ENCODE measurements around the gene HIVEP2.
"Not testable (repeated sequence)": the region's sequence is repeated elsewhere in the genome, so short reads cannot be mapped to it uniquely, and the experiment has no call there.

The HIVEP2 gene, protein sequence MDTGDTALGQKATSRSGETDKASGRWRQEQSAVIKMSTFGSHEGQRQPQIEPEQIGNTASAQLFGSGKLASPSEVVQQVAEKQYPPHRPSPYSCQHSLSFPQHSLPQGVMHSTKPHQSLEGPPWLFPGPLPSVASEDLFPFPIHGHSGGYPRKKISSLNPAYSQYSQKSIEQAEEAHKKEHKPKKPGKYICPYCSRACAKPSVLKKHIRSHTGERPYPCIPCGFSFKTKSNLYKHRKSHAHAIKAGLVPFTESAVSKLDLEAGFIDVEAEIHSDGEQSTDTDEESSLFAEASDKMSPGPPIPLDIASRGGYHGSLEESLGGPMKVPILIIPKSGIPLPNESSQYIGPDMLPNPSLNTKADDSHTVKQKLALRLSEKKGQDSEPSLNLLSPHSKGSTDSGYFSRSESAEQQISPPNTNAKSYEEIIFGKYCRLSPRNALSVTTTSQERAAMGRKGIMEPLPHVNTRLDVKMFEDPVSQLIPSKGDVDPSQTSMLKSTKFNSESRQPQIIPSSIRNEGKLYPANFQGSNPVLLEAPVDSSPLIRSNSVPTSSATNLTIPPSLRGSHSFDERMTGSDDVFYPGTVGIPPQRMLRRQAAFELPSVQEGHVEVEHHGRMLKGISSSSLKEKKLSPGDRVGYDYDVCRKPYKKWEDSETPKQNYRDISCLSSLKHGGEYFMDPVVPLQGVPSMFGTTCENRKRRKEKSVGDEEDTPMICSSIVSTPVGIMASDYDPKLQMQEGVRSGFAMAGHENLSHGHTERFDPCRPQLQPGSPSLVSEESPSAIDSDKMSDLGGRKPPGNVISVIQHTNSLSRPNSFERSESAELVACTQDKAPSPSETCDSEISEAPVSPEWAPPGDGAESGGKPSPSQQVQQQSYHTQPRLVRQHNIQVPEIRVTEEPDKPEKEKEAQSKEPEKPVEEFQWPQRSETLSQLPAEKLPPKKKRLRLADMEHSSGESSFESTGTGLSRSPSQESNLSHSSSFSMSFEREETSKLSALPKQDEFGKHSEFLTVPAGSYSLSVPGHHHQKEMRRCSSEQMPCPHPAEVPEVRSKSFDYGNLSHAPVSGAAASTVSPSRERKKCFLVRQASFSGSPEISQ (N-terminal part only)
- total RNA-seq, result 305 to 380 (median 338) reads per million in 4 donors

DNA sequence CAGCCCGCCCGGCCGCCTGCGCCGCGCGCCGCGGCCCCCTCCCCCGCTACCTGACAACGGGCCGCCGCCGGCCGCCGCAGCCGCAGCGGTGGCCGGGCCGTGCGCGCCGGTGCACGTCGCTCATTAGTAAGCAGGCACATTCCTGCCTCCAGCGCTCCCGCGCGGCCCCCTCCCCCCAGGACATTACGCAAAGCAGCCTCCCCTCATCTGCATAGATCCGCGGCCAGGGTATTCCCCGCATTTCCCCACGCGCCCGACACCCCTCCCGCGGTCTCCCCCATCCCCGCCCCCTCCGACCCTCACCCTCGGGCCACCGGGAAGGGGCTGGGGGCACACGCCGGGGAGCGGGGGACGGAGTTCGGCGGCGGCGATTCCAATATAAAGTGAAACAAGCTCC lies at the start of gene HIVEP2:
Gene HIVEP2 (minus strand): TSS at position 128 of the 397 bp plus-strand sequence. CDS start 170,438 bp downstream, outside the sequence.
- DNase-seq, result peak; percentile 82 to 84 (median 84)

DNA sequence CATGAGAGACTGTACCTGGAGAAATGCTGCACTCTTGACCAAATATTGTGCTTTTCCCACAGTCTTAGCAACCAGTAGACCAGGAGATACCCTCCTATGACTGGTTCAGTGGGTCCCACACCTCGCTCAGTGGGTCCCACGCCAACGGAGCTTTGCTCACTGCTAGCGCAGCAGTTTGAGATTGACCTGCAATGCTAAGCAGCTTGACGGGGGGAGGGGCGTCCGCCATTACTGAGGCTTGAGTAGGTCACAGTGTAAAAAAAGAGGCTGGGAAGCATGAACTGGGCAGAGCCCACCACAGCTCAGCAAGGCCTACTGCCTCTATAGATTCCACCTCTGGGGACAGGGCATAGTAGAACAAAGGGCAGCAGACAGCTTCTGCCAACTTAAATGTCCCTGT lies 49.0 kb upstream of the HIVEP2 start:
- no peak for DNase-seq

DNA sequence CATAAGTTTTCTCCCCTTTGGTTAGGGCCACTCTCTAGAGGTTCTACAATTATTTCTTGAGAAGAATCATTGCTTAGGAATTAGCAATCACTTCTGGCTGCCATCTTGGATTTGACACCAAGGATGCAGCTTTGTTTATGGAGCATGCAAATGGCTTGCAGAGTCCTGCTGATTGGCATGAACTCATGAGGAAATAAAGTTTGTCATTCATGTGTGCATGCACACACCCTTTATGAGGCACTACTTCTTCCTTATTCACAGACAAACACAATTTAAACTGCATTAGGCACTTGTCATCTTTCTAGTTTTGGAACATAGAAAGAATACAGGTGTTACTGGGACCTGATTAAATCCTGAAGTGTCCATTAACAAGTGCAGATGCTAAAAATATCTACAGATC lies 42.5 kb upstream of the HIVEP2 start:
- DNase-seq, result no peak

DNA sequence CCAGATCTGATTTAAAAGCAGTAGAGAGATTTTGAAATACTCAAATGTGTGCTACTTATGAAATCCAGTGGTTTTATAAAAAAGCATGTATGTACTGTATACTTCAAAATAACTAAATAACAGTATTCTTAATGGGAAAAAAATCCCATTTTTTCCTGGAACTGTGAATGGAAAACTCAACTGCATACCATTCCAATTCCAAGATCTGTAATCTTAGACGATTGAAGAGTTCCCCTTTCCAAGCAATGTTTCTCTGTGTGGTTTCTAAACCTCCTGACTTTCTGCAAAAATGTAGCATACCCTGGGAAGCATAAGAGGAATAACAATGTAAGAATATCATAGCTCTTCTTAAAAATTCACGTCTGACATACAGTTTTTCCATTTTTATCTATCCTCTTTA lies 40.3 kb upstream of the HIVEP2 start:
- DNase-seq, result no peak

GRCh38 chr6:142984386-142984785 lies 39.4 kb upstream of the HIVEP2 start:
- no peak for DNase-seq

DNA sequence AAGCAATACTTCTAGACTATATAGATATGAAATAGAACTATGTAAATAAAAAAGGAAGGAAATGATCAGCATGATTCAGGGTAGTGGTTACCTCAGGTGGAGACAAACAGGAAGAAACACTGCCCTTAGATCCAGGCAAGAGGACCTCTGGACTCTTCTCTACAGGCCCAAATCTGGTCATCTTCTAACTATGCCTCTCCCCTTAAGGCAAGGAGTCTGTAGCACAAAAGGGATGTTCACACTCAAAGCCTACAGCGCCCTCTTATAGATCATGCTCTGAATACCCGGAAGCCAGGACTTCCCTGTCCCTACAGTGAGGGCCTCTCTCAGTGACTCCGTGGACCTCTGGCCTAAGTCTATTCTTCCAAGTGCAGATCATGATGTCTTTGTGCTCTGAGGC lies 30.4 kb upstream of the HIVEP2 start:
- no peak for DNase-seq

DNA sequence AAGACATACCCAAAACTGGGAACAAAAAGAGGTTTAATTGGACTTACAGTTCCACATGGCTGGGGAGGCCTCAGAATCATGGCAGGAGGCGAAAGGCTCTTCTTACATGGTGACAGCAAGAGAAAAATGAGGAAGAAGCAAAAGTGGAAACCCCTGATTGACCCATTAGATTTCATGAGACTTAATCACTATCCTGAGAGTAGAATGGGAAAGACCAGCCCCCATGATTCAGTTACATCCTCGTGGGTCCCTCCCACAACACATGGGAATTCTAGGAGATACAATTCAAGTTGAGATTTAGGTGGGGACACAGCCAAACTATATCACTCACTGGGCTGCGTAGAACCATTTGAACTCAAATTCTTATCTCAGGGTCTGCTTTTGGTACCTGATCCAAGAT lies 26.0 kb upstream of the HIVEP2 start:
- DNase-seq, result not testable (repeated sequence)

DNA sequence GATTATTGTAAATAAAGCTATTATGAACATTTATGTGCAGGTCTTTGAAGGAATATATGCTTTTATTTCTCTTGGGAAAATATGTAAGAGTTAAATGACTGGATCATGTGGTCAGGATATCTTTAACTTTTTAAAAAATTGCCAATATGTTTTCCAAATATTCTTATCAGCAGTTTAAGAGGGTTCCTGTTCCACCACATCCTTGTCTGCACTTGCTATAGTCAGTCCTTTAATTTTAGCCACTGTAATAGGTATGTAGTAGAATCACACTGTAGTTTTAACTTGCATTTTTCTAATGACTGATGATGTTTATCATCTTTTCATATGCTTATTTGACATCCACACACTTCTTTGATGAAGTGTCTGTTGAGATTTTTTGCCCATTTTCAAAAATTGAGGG lies 23.6 kb upstream of the HIVEP2 start:
- no peak for DNase-seq

- DNase-seq, result no peak
Observed at GRCh38 chr6:142966294-142966693, 21.3 kb upstream of the HIVEP2 start.

DNA sequence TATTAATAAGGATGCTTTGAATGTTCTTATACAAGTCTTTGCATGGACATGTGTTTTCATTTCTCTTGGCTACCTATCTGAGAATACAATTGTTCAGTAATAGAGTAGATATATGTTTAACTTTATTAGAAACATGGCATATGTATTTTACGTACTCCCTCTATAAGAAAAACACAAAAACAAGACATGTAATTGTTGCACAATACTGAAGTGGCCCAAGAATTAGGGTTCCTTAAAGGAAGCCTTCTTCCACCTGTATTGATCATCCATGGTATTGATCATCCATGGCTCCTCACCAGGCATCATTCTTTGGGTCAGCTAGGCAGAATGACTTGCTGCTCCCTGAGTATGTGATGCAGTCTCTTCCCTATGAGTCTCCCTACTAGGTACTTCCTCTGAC lies 20.2 kb upstream of the HIVEP2 start:
- no peak for DNase-seq

DNA sequence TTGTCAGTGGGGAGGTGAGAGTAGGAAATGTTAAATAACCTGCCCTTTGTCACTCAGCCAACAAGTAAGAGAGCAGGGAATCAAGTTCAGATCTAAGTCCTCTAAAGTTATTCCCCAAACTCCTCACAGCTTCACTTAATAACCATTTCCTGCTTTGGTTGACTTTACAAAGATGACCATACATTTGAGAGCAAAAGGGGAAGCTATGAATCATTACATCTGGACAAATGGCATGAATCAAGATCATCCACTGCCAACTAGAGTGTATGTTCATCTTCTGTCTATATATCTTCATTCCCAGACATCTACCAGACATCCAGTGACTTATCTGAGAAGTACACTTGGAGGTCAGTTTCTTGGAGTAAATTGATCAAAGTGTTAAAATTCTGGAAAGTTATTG lies 15.1 kb upstream of the HIVEP2 start:
- DNase-seq, result no peak

- DNase-seq, result no peak
Observed at GRCh38 chr6:142958343-142958742, 13.4 kb upstream of the HIVEP2 start.

DNA sequence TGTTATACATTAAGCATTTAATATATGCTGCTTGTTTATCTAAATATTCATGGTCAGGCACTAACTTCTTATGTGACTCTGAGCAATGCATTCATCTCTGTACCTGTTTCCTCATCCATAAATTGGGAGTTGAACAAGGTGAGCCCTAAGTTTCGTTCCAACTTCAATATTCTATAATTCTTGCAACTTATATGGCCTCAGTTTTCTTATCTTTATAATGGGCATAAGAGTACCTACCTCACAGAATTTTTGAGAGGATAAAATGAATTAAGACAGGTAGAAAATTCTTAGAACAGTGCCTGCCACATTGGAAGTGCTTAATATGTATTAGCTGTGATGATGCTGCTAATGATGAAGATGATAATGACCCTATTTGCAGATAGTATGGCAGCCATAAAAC lies 11.8 kb upstream of the HIVEP2 start:
- DNase-seq, result no peak

DNA sequence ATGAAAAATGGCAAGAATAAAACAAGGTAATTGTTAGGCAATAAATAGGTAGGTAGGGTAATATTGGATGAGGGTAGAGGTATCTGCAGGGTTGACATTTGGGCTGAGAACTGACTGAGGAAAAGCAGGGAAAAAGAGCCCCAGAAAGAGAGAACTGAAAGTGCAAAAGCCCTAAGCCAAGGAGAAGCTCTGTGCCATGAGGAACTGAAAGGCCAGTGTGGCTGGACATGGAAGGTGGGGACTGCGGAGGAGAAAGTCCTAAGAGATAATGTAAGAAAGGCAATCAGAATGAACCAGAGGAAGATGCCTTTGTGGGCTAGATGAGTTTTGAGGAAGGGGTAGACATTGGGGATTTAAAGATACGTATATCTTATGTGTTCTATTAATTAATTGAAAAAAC lies 9.9 kb upstream of the HIVEP2 start:
- DNase-seq, result no peak

DNA sequence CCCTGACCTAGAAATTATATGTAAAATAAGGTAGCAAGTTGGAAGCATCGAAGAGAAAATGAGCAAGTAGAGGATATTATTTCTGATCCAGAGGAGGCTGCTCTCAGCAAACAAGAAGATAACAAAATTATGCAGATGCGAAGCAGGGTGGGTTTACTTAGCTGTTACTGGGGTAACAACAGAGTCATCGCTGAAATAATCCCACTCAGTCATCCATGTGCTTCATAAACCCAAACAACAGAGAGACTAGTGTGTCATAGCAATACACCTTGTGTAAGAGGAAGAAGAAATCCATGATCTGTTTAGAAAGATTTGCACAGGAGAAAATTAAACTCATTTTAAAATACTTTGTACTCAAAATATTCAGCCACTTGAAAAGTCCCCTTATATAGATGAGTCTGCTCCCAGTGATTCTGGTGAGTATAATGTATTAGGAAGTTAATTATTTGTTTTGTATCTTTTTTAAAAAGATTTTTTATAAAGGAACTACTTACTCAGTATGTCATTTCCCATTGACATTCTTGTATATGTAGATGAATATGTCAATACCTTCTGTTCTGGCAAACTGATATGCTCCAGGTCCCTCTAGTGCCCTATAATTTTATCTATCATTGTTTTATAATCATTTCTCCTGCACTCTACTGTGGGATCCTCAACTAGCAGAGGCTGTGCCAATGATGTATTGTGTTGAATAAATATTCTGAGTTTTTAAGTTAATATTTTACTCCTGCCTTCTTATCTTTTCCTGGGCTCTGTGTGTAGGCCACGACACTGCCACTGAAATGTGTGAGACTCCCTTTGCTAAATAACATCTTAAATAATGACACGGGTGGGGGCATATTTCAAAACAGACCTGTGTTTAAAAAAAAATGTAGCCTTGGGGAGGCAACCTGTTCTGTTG lies 8.6 kb upstream of the HIVEP2 start:
- DNase-seq, result no peak

DNA sequence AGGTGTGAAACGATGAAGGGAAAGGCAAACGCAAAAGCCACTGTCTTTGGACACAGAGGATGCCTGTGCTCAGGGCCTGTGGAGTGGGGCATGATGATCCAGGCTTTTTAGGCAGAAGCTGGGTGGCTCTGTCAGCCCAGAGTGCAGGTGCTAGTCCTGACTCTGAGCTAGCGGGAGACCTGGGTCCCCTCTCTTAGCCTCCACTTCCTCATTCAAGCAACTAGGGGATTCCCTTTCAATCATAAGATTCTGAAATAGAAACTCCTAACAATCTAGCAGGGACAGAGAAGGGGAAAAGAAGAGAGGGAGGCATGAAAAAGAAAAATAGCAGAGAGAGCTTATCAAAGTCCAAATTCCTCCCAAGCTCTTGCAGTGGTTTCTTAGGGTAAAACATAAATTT lies 7.6 kb upstream of the HIVEP2 start:
- DNase-seq, result no peak

DNA sequence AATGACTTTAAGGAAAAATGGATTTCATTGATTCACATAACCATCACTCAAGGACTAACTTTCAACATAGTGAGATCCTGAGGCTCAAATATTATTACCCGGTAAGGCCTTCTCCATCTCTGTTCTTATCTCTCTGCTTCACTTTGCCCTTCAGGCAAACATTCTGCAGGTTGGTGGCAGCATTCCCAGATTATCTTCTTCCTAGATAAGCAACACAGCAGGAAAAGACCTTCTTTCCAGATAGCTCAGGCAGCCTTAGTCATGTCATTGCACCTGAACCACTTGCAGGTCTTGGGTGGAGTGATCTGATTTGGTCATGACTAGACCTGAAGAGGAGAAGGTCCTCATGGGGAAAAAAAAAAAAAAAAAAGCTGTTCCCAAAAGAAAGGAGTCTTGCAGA lies 5.3 kb upstream of the HIVEP2 start:
- DNase-seq, result no peak

DNA sequence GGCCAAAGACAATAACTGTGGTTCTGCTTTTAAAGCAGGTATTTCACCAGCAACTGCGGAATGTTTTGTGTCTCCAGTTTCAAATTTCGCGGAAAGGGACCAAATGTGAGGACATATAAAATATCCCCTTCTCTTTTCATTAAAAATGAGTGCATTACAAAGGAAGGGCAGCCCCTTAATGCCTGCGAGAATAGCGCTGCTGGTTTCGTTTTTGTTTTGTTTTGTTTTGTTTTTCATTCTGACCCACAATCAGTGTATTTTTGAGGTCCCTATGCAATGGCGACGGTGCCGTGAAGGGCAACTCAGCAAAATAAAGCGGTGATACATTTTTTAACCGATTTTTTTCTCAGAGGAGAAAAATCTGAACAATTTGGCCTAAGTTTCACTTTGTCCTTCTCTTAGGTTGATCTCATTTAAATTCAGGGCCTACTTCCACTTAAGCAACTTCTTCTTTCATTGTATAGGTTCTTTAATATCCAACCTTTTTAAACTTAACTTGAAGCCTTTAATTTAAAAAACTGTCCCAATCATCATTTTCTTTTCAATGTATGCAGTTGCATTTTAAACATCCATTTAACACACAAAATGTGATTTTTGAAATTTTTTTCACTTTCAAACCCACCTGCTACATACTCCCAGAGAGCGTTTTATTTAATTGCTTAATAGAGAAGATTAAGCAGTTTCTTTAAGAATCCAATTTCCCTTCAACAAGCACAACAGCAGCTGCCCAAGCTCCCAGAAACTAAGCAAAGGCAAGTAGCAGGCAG lies 2.9 kb upstream of the HIVEP2 start:
- peak in 2 of 5 donors; percentile 29 to 60 for DNase-seq

GRCh38 chr6:142946924-142947713 lies 2.1 kb upstream of the HIVEP2 start:
- DNase-seq, result peak; percentile 68 to 84 (median 77)

- peak; percentile 88 to 95 (median 94) for DNase-seq
Observed at GRCh38 chr6:142946181-142946923, 1.4 kb upstream of the HIVEP2 start.

All from T-helper 1 cell (primary cell).